H1 (cell line): Measurements from ENCODE around the gene TMCC1. TPM values are rescaled to one million over a fixed set of nuclear protein-coding genes. Genes with fewer than 3 reads are reported as not detected.
A peak's percentile ranks its signal among the peaks of the same experiment; 100 is the strongest.

Experiments used
- CTCF ChIA-PET: fragments of 300-600 bp; sonication (Branson Sonifier 250); formaldehyde crosslinking; loops from one replicate; lab custom pipeline; 2021; ENCODE audit not compliant: partially characterized antibody; lab: Charles Lee
- POLR2A ChIA-PET: fragments of 300-600 bp; sonication (Branson Sonifier 250); formaldehyde crosslinking; loops from one replicate; lab custom pipeline; 2021; ENCODE audit warnings: inconsistent platforms; ENCODE audit not compliant: partially characterized antibody; lab: Charles Lee
- DNase-seq, 2 experiments: peaks; one replicate each; pipeline versions ENCODE4 v3.0.0 to v3.0.0-alpha.2; 2010 to 2022; ENCODE audit warnings: low spot score in 2 of 2, low read depth in 1 of 2, mixed read lengths in 1 of 2
- FAIRE-seq: peaks from 2 replicates; lab custom pipeline; 2011; peaks lifted over from hg19 to GRCh38; lab: Jason Lieb, UNC
- H2AFZ ChIP-seq: 2 replicates; pipeline ENCODE4 v1.8.1; 2012; ENCODE audit warnings: low read length, inconsistent platforms
- H2AK5ac ChIP-seq: 2 replicates; pipeline ENCODE4 v1.6.1; 2013; ENCODE audit warnings: low read depth, low read length
- H2BK120ac ChIP-seq: replicated peaks from 2 replicates; pipeline ENCODE3; 2013; ENCODE audit warnings: low read depth, low read length, inconsistent platforms
- H2BK12ac ChIP-seq: 2 replicates; pipeline ENCODE4 v1.6.1; 2013; ENCODE audit warnings: low read depth, low read length
- H2BK15ac ChIP-seq: 2 replicates; pipeline ENCODE4 v1.6.1; 2013; ENCODE audit warnings: low read length
- H2BK20ac ChIP-seq: 2 replicates; pipeline ENCODE4 v1.6.1; 2013; ENCODE audit warnings: low read length
- H2BK5ac ChIP-seq: 2 replicates; pipeline ENCODE4 v1.6.1; 2013; ENCODE audit warnings: low read depth, low read length
- H3K14ac ChIP-seq: 2 replicates; pipeline ENCODE4 v1.6.1; 2013; ENCODE audit warnings: inconsistent platforms; ENCODE audit not compliant: insufficient read length
- H3K18ac ChIP-seq: 2 replicates; pipeline ENCODE4 v1.6.1; 2013; ENCODE audit warnings: low read length; ENCODE audit errors: extremely low read depth
- H3K23ac ChIP-seq: 2 replicates; pipeline ENCODE4 v1.6.1; 2013; ENCODE audit warnings: inconsistent platforms; ENCODE audit not compliant: insufficient read length
- H3K23me2 ChIP-seq: 2 replicates; pipeline ENCODE4 v1.6.1; 2013; ENCODE audit warnings: low read depth, low read length
- H3K27ac ChIP-seq: 2 replicates; pipeline ENCODE4 v1.6.1; 2011; ENCODE audit warnings: low read depth, low read length, inconsistent platforms
- H3K27me3 ChIP-seq, 4 experiments: replicated peaks in 1 of 4; 1 replicate in 1 of 4; 2 replicates in 3 of 4; pipeline versions ENCODE4 v1.6.1 to v1.8.1; 2011 to 2013; ENCODE audit warnings: low read length in 3 of 4, mild to moderate bottlenecking in 3 of 4, inconsistent platforms in 2 of 4, mixed read lengths in 2 of 4, moderate library complexity in 1 of 4; ENCODE audit not compliant: control insufficient read depth in 3 of 4, insufficient read depth in 3 of 4; ENCODE audit errors: extremely low read depth in 1 of 4
- H3K36me3 ChIP-seq, 4 experiments: 2 replicates each; pipeline versions ENCODE4 v1.6.1 to v1.8.1; 2011 to 2013; ENCODE audit warnings: mild to moderate bottlenecking in 4 of 4, low read length in 3 of 4, moderate library complexity in 2 of 4, control low read depth in 1 of 4, inconsistent platforms in 1 of 4; ENCODE audit not compliant: insufficient read depth in 4 of 4, control insufficient read depth in 2 of 4
- H3K4ac ChIP-seq: replicated peaks from 2 replicates; pipeline ENCODE3; 2013; ENCODE audit warnings: low read length, low read depth, mixed read lengths, inconsistent platforms; ENCODE audit not compliant: insufficient read length
- H3K4me1 ChIP-seq, 4 experiments: replicated peaks in 1 of 4; 1 replicate in 1 of 4; 2 replicates in 3 of 4; pipeline versions ENCODE4 v1.6.1 to v1.8.1; 2011 to 2013; ENCODE audit warnings: low read length in 3 of 4, inconsistent platforms in 2 of 4, mixed read lengths in 1 of 4; ENCODE audit not compliant: insufficient read depth in 4 of 4, control insufficient read depth in 3 of 4
- H3K4me2 ChIP-seq, 2 experiments: 2 replicates each; pipeline versions ENCODE4 v1.6.1 to v1.8.1; 2011 to 2013; ENCODE audit warnings: low read depth in 2 of 2, low read length in 2 of 2, control low read depth in 1 of 2, inconsistent platforms in 1 of 2, mild to moderate bottlenecking in 1 of 2; ENCODE audit not compliant: insufficient read depth in 1 of 2
- H3K4me3 ChIP-seq, 4 experiments: fragments of 200-600, 300-600 bp in 1 of 4; sonication (generic), shearing (Covaris generic), sonication (Bioruptor Twin) in 1 of 4; 2 replicates each; pipeline versions ENCODE4 v1.5.1 to v1.8.1; 2011 to 2016; ENCODE audit warnings: low read length in 4 of 4, low read depth in 3 of 4, control low read depth in 2 of 4, inconsistent platforms in 2 of 4, mild to moderate bottlenecking in 2 of 4, mixed read lengths in 1 of 4, moderate library complexity in 1 of 4; ENCODE audit not compliant: insufficient read depth in 2 of 4; ENCODE audit errors: extremely low read depth in 1 of 4
- H3K56ac ChIP-seq: replicated peaks from 2 replicates; pipeline ENCODE3; 2013; ENCODE audit warnings: low read depth, mild to moderate bottlenecking, mixed read lengths, low read length, inconsistent platforms; ENCODE audit not compliant: insufficient read length
- H3K79me1 ChIP-seq: 2 replicates; pipeline ENCODE4 v1.6.1; 2013; ENCODE audit warnings: low read depth, low read length, control low read depth
- H3K79me2 ChIP-seq, 2 experiments: 2 replicates each; pipeline versions ENCODE4 v1.6.1 to v1.8.1; 2012 to 2013; ENCODE audit warnings: low read length in 2 of 2, mild to moderate bottlenecking in 2 of 2, inconsistent platforms in 1 of 2; ENCODE audit not compliant: insufficient read depth in 2 of 2, control insufficient read depth in 1 of 2
- H3K9ac ChIP-seq, 4 experiments: replicated peaks in 1 of 4; 1 replicate in 1 of 4; 2 replicates in 3 of 4; pipeline versions ENCODE4 v1.6.1 to v1.8.1; 2011 to 2013; ENCODE audit warnings: low read depth in 3 of 4, low read length in 3 of 4, control low read depth in 2 of 4, mild to moderate bottlenecking in 2 of 4, moderate library complexity in 2 of 4, inconsistent platforms in 1 of 4; ENCODE audit errors: extremely low read depth in 1 of 4
- H3K9me3 ChIP-seq, 2 experiments: 2 replicates each; pipeline versions ENCODE4 v1.6.1 to v1.8.1; 2012 to 2013; ENCODE audit warnings: mild to moderate bottlenecking in 2 of 2, moderate library complexity in 2 of 2, control low read depth in 1 of 2, inconsistent platforms in 1 of 2, low read depth in 1 of 2, low read length in 1 of 2, mixed read lengths in 1 of 2; ENCODE audit not compliant: insufficient read depth in 2 of 2
- H4K20me1 ChIP-seq, 2 experiments: replicated peaks in 1 of 2; 2 replicates each; pipeline versions ENCODE3 to v1.8.1; 2011 to 2013; ENCODE audit warnings: inconsistent platforms in 2 of 2, low read length in 2 of 2, mild to moderate bottlenecking in 1 of 2; ENCODE audit not compliant: insufficient read depth in 2 of 2, control insufficient read depth in 1 of 2
- H4K5ac ChIP-seq: 2 replicates; pipeline ENCODE4 v1.6.1; 2013; ENCODE audit warnings: low read length, low read depth, mixed read lengths, inconsistent platforms; ENCODE audit not compliant: insufficient read length
- H4K8ac ChIP-seq: 2 replicates; pipeline ENCODE4 v1.8.0; 2013; ENCODE audit warnings: mild to moderate bottlenecking, moderate library complexity, low read length, inconsistent platforms; ENCODE audit not compliant: insufficient read depth; ENCODE audit errors: extremely low read depth
- H4K91ac ChIP-seq: replicated peaks from 2 replicates; pipeline ENCODE3; 2013; ENCODE audit warnings: low read length, mixed read lengths, inconsistent platforms; ENCODE audit not compliant: insufficient read length
- WGBS, 2 experiments: shearing (Covaris generic) in 1 of 2; methylation state at CpG; one replicate each; pipeline versions ENCODE4 v1.1.6 to v1.1.7; 2013 to 2015; ENCODE audit warnings: low lambda C conversion rate in 2 of 2, mixed read lengths in 2 of 2, inconsistent platforms in 1 of 2, low coverage in 1 of 2, missing lambda C conversion rate in 1 of 2; ENCODE audit not compliant: insufficient replicate concordance in 2 of 2, insufficient coverage in 1 of 2, insufficient read length in 1 of 2; ENCODE audit errors: extremely low coverage in 1 of 2, missing lambda C conversion rate in 1 of 2; 5-methylcytosine and 5-hydroxymethylcytosine counted together
- polyA plus RNA-seq, 7 experiments: library from polyadenylated mRNA; depleted of rRNA in 3 of 7; stranded (reverse) in 5 of 7; unstranded in 2 of 7; fragments of >200 nt in 5 of 7; fragments of 200-250 nt in 2 of 7; gene quantifications; 1 replicate in 5 of 7; 2 replicates in 1 of 7; 4 replicates in 1 of 7; pipeline versions ENCODE4 v1.2.1 to v1.2.3, GENCODE V29; 2011 to 2013; ENCODE audit warnings: missing spikeins in 2 of 7, mixed read lengths in 2 of 7
- total RNA-seq: library from RNA; stranded (reverse); fragmentation: NEBNext Ultra II Directional; extraction: Animal tissue kit (Norgen Biotek cat#: 25700); gene quantifications from 2 replicates; pipeline ENCODE4 v1.2.1, GENCODE V29; 2021

TMCC1 gene
- total and polyA plus RNA-seq, 2 of the 8 experiments (the other 6 are each of a cell fraction or from before 2014, with no cell fraction given): 10.4 to 27.1 TPM

GRCh38 chr3:129836381-129837064 lies 57.0 kb downstream of the TMCC1 start:
- Histone ChIP-seq H4K8ac (no peak overlapping the region), H2AK5ac (no peak overlapping the region), H3K4ac (no peak overlapping the region), H2BK120ac (no peak overlapping the region), H2AFZ (no peak overlapping the region), H3K4me3 (0 out of 8 replicates have a peak overlapping the region, but pooled peaks of 1 of the 4 experiments have one; percentile 2), H3K4me2 (peak overlapping the region; percentile 26 to 41; a peak in 2 of 4 replicates), H3K14ac (no peak overlapping the region), H4K20me1 (no peaks in the 10 kb centered on the region), H3K79me2 (peaks cover 0 to 14% of the 10 kb centered on the region in 2 experiments; a peak in 1 of 4 replicates), H3K9ac (no peak overlapping the region), H3K27me3 (no peaks in the 10 kb centered on the region), H3K27ac (no peak overlapping the region), H2BK15ac (no peak overlapping the region), H4K5ac (no peak overlapping the region), H2BK5ac (no peak overlapping the region), H3K9me3 (no peaks in the 10 kb centered on the region), H3K4me1 (peaks cover 0 to 10% (median 6%) of the 10 kb centered on the region in 4 experiments; a peak in 4 of 7 replicates), H4K91ac (no peak overlapping the region), H3K36me3 (0 out of 8 replicates have a peak, but pooled peaks cover 0 to under 1% (median 0%) of the 10 kb centered on the region in 4 experiments), H3K56ac (no peak overlapping the region), H2BK20ac (no peak overlapping the region), H3K18ac (no peak overlapping the region), H3K23me2 (no peaks in the 10 kb centered on the region), H3K23ac (no peak overlapping the region), H2BK12ac (no peak overlapping the region), H3K79me1 (peaks cover 2% of the 10 kb centered on the region; the same call in 1 of the 2 replicates)
- DNase-seq: no peak
- ChIA-PET POLR2A (interaction anchor here (1.3 kb wide), 1 partner anchor 9 kb away, joined by 3 read pairs; no protein-coding TSS in a partner anchor), CTCF (interaction anchor here (0.5 to 1.4 kb wide), 8 partner anchors 12 to 209 kb away, joined by 3 to 4 read pairs (median 3); no protein-coding TSS in a partner anchor)
- no peak for FAIRE-seq
- 68% methylated on average over 2 of the region's 2 CpGs; no CpG with 5 or more reads in 1 of the 2 experiments for WGBS, 2 experiments
